Testis (tissue), 2 donors: ENCODE measurements around the gene ISLR2.

Source experiments
- CTCF ChIP-seq, 3 experiments: fragments of 450-650 bp in 2 of 3; fragments of 200-600 bp in 1 of 3; sonication (generic) in 1 of 3; IDR thresholded peaks; one replicate each; pipeline ENCODE4 v1.5.1; 2016 to 2019; ENCODE audit warnings: antibody characterized with exemption in 3 of 3, mild to moderate bottlenecking in 2 of 3, moderate library complexity in 1 of 3
- POLR2A ChIP-seq: fragments of 450-650 bp; IDR thresholded peaks from one replicate; pipeline ENCODE4 v1.6.1; 2017; ENCODE audit warnings: antibody characterized with exemption, mild to moderate bottlenecking, moderate library complexity

DNA sequence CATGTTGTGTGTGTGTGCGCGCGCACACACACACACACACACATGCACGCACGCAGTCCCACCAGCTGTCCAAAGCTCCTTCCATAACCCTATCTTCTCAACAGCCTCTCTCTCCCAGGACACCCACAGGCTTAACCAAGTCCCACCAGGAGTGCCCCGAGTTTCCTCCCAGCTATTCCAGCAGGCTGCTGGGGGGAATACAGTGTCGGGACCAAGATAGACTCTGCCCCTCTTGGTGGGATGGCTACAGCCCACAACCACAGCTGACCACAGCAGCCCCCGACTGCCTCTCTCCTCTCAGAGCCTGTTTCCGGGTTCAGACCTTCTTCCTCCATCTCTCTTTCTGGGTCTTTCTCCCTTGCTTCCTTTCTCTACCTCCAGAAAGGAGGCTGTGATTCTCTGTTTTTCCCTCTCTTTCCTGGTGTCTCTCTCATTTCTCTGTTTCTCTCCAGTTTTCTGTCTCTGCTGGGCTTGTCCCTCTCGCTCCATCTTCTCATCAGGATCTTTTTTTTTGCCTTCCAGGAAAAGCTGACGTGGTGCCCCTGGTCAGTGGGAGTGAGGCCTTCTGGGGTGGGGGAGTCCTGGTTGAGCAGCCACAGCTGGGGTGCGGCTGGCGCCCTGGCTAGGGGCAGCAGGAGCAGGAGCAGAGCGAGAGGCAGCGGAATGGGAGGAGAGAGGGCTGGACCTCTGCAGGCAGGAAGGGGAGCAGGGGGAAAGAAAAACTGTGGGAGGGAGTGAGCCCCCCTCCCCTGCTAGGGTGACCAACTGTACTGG is 39.9 kb downstream of the ISLR2 start:
- TF ChIP-seq CTCF (IDR thresholded peaks at IDR 0.05) (no peak), POLR2A (no peak)
